Measurements from ENCODE around the gene PRRT1B.
"Not testable (repeated sequence)": the region's sequence is repeated elsewhere in the genome, so short reads cannot be mapped to it uniquely, and the experiment has no call there.

Gene PRRT1B

GRCh38 chr9:131523086-131523388 lies 22.3 kb upstream of the PRRT1B start:
- no peak for DNase-seq

- no peak for DNase-seq
Observed at GRCh38 chr9:131523451-131524435, 21.6 kb upstream of the PRRT1B start.

GRCh38 chr9:131524665-131525315 lies 20.5 kb upstream of the PRRT1B start:
- no peak for DNase-seq

GRCh38 chr9:131525643-131526565 lies 19.4 kb upstream of the PRRT1B start:
- DNase-seq = no peak

- DNase-seq = no peak
Observed at GRCh38 chr9:131528186-131528585, 17.1 kb upstream of the PRRT1B start.

- DNase-seq = no peak
Observed at GRCh38 chr9:131528886-131529505, 16.3 kb upstream of the PRRT1B start.

GRCh38 chr9:131529597-131530545 lies 15.5 kb upstream of the PRRT1B start:
- no peak for DNase-seq

- no peak for DNase-seq
Observed at GRCh38 chr9:131530546-131530919, 14.8 kb upstream of the PRRT1B start.

GRCh38 chr9:131530920-131531832 lies 14.1 kb upstream of the PRRT1B start, which contains the start of gene UCK1:
TSS of gene UCK1 (minus strand) at chr9:131531263. CDS start at chr9:131531174, 89 bp downstream.
- DNase-seq = peak; percentile 65

- no peak for DNase-seq
Observed at GRCh38 chr9:131534721-131535237, 10.5 kb upstream of the PRRT1B start.

- no peak for DNase-seq
Observed at GRCh38 chr9:131537946-131538345, 7.4 kb upstream of the PRRT1B start.

- no peak for DNase-seq
Observed at GRCh38 chr9:131539223-131539923, 6.0 kb upstream of the PRRT1B start.

- no peak for DNase-seq
Observed at GRCh38 chr9:131543141-131543540, 2.2 kb upstream of the PRRT1B start.

GRCh38 chr9:131545786-131546335 lies 538 bp downstream of the PRRT1B start:
- DNase-seq = no peak

- DNase-seq = no peak
Observed at GRCh38 chr9:131546336-131547084, 1.2 kb downstream of the PRRT1B start.

- not testable (repeated sequence) for DNase-seq
Observed at GRCh38 chr9:131549186-131549585, 3.9 kb downstream of the PRRT1B start.

- DNase-seq = not testable (repeated sequence)
Observed at GRCh38 chr9:131550465-131550864, 5.1 kb downstream of the PRRT1B start.

GRCh38 chr9:131552030-131552429 lies 6.7 kb downstream of the PRRT1B start:
- no peak for DNase-seq

Measured in activated CD4-positive, alpha-beta T cell treated with anti-CD3 and anti-CD28 coated beads for 1 hour (primary cell).